Left cardiac atrium (tissue), 4 donors: ENCODE measurements around the gene ATP5MC3. TPM values are rescaled to one million over a fixed set of nuclear protein-coding genes. Genes with fewer than 3 reads are reported as not detected.
A peak's percentile ranks its signal among the peaks of the same experiment; 100 is the strongest.

Experiments
- ATAC-seq, 2 donors: fragments of 200-7000 bp; cut with Tn5 transposase; one replicate each; pipeline ENCODE4 v1.9.1; 2020; ENCODE audit warnings: mild to moderate bottlenecking in 2 of 2, moderate library complexity in 2 of 2
- DNase-seq: peaks from one replicate; pipeline ENCODE4 v3.0.0-alpha.2; 2020
- intact Hi-C, 2 donors: fragments of 100-400 bp; cut with DNase I; formaldehyde crosslinking; loops; one replicate each; pipeline versions ENCODE4 v1.14.1 to v1.15.1; 2022 to 2023
- total RNA-seq, 2 donors: library from RNA; stranded (reverse); fragmentation: NEBNext Ultra II Directional; extraction: Animal tissue kit (Norgen Biotek cat#: 25700); gene quantifications; one replicate each; pipeline ENCODE4 v1.2.1, GENCODE V29; 2021
- donor health status: DM: no; HTN: yes; CAD: no.
- donor health status: DM: no; HTN: yes; CAD: no; lungs with severe emphysema.
- donor health status: DM: yes; HTN: yes; CAD: no.
- donor health status: Dilated cardiomyopathy.

Gene ATP5MC3
- total RNA-seq, 2 donors from 2014 or later = 774 to 962 TPM

- intact Hi-C loops = no loop called here
- DNase-seq (no peak), ATAC-seq (no peak)
These were observed 10.7 kb downstream of the ATP5MC3 start for GRCh38 chr2:175170659-175171304.

- no peak for DNase-seq
- no peak for ATAC-seq
- intact Hi-C loops = no loop called here
These were observed 12.3 kb downstream of the ATP5MC3 start for GRCh38 chr2:175169191-175169590.

- ATAC-seq (no peak), DNase-seq (no peak)
- intact Hi-C loops = no loop called here
These were observed 13.0 kb downstream of the ATP5MC3 start for GRCh38 chr2:175168564-175168945.

GRCh38 chr2:175167792-175168563, 13.5 kb downstream of the ATP5MC3 start, which contains the start of gene ATF2:
TSS of gene ATF2 (minus strand) at chr2:175168203. CDS start at chr2:175136443, 31,760 bp downstream.
- peak; percentile 99 for DNase-seq
- ATAC-seq = peak; percentile 95 to 98
- intact Hi-C loops = no loop called here

- DNase-seq = peak; percentile 48
- intact Hi-C loops = no loop called here
- ATAC-seq = peak; percentile 0 to 14
These were observed 14.3 kb downstream of the ATP5MC3 start for GRCh38 chr2:175167076-175167791.

- intact Hi-C loops = no loop called here
- DNase-seq (no peak), ATAC-seq (no peak)
These were observed 15.2 kb downstream of the ATP5MC3 start for GRCh38 chr2:175166216-175166824.

GRCh38 chr2:175164235-175164634, 17.3 kb downstream of the ATP5MC3 start:
- DNase-seq (no peak), ATAC-seq (no peak)
- intact Hi-C loops = no loop called here

- DNase-seq = no peak
- intact Hi-C loops = no loop called here
- no peak for ATAC-seq
These were observed 22.6 kb downstream of the ATP5MC3 start for GRCh38 chr2:175158894-175159293.

- DNase-seq (no peak), ATAC-seq (peak in 1 of 2 donors; percentile 41)
- intact Hi-C loops = no loop called here
These were observed 25.0 kb downstream of the ATP5MC3 start for GRCh38 chr2:175156534-175156933.

GRCh38 chr2:175154661-175155082, 26.8 kb downstream of the ATP5MC3 start:
- ATAC-seq (no peak), DNase-seq (no peak)
- intact Hi-C loops = no loop called here

- DNase-seq = no peak
- intact Hi-C loops = no loop called here
- ATAC-seq = peak in 1 of 2 donors; percentile 27
These were observed 29.3 kb downstream of the ATP5MC3 start for GRCh38 chr2:175152242-175152641.

- intact Hi-C loops = no loop called here
- ATAC-seq = no peak
These were observed 29.7 kb downstream of the ATP5MC3 start for GRCh38 chr2:175151791-175152190.

GRCh38 chr2:175147186-175147585, 34.3 kb downstream of the ATP5MC3 start:
- intact Hi-C loops = no loop called here
- ATAC-seq (no peak), DNase-seq (no peak)

More at GRCh38 chr2:175151791-175152190, 29.7 kb downstream of the ATP5MC3 start:
- no peak for DNase-seq

GRCh38 chr2:175143678-175144077, 37.8 kb downstream of the ATP5MC3 start:
- intact Hi-C loops = no loop called here
- DNase-seq (no peak), ATAC-seq (no peak)

GRCh38 chr2:175143191-175143590, 38.3 kb downstream of the ATP5MC3 start:
- no peak for DNase-seq
- no peak for ATAC-seq
- intact Hi-C loops = no loop called here

GRCh38 chr2:175140332-175140731, 41.2 kb downstream of the ATP5MC3 start:
- intact Hi-C loops = no loop called here
- ATAC-seq (no peak), DNase-seq (no peak)

GRCh38 chr2:175137793-175138192, 43.7 kb downstream of the ATP5MC3 start:
- DNase-seq = no peak
- intact Hi-C loops = no loop called here
- no peak for ATAC-seq

GRCh38 chr2:175136334-175137215, 44.9 kb downstream of the ATP5MC3 start:
- DNase-seq (no peak), ATAC-seq (no peak)
- intact Hi-C loops = no loop called here

GRCh38 chr2:175135862-175136261, 45.6 kb downstream of the ATP5MC3 start:
- intact Hi-C loops = no loop called here
- no peak for DNase-seq
- ATAC-seq = no peak
